ENCODE measurements around the gene C1orf174.

GRCh38 chr1:3928586-3928985, 28.5 kb upstream of the C1orf174 start:
- TF ChIP-seq, protein P1, sequence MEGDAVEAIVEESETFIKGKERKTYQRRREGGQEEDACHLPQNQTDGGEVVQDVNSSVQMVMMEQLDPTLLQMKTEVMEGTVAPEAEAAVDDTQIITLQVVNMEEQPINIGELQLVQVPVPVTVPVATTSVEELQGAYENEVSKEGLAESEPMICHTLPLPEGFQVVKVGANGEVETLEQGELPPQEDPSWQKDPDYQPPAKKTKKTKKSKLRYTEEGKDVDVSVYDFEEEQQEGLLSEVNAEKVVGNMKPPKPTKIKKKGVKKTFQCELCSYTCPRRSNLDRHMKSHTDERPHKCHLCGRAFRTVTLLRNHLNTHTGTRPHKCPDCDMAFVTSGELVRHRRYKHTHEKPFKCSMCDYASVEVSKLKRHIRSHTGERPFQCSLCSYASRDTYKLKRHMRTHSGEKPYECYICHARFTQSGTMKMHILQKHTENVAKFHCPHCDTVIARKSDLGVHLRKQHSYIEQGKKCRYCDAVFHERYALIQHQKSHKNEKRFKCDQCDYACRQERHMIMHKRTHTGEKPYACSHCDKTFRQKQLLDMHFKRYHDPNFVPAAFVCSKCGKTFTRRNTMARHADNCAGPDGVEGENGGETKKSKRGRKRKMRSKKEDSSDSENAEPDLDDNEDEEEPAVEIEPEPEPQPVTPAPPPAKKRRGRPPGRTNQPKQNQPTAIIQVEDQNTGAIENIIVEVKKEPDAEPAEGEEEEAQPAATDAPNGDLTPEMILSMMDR (IDR thresholded peaks at IDR 0.05), result no peak
- TF ChIP-seq POLR2A (IDR thresholded peaks at IDR 0.05), result no peak
